H1 (cell line): ENCODE measurements around the gene EHD2. TPM values are rescaled to one million over a fixed set of nuclear protein-coding genes. Genes with fewer than 3 reads are reported as not detected.

Source experiments
- ASH2L ChIP-seq: fragments of 200-600, 300-600 bp; sonication (generic); IDR thresholded peaks from one replicate; pipeline ENCODE4 v1.7.1; 2017; ENCODE audit warnings: low read length
- ATF2 ChIP-seq: IDR thresholded peaks from 2 replicates; pipeline ENCODE4 v1.6.1; 2012; ENCODE audit warnings: low read length, inconsistent platforms
- ATF3 ChIP-seq: IDR thresholded peaks from 2 replicates; pipeline ENCODE4 v1.6.1; 2011; ENCODE audit warnings: low read depth, mild to moderate bottlenecking, low read length; ENCODE audit not compliant: insufficient read depth
- BACH1 ChIP-seq: IDR thresholded peaks from 2 replicates; pipeline ENCODE4 v1.6.1; 2012; ENCODE audit warnings: low read length, improper control_type of control experiment
- CBX5 ChIP-seq: fragments of 300-800, 300-1000 bp; sonication (generic); IDR thresholded peaks from 2 replicates; pipeline ENCODE4 v1.7.1; 2016; ENCODE audit warnings: antibody characterized with exemption, low read length, low read depth
- CEBPB ChIP-seq: IDR thresholded peaks from 2 replicates; pipeline ENCODE4 v1.6.1; 2012; ENCODE audit warnings: low read depth, low read length
- CHD1 ChIP-seq: IDR thresholded peaks from 2 replicates; pipeline ENCODE4 v1.6.1; 2012; ENCODE audit warnings: low read depth, low read length, improper control_type of control experiment
- EGR1 ChIP-seq: IDR thresholded peaks from 2 replicates; pipeline ENCODE4 v1.6.1; 2011; ENCODE audit warnings: low read depth, low read length, borderline replicate concordance
- FOSL1 ChIP-seq: IDR thresholded peaks from 2 replicates; pipeline ENCODE4 v1.6.1; 2011; ENCODE audit warnings: mild to moderate bottlenecking, low read depth, low read length, moderate library complexity; ENCODE audit not compliant: insufficient read depth
- GABPA ChIP-seq: IDR thresholded peaks from 2 replicates; pipeline ENCODE4 v1.6.1; 2011; ENCODE audit warnings: mild to moderate bottlenecking, low read length, moderate library complexity, borderline replicate concordance; ENCODE audit not compliant: insufficient read depth
- JUN ChIP-seq: IDR thresholded peaks from 2 replicates; pipeline ENCODE4 v1.6.1; 2011; ENCODE audit warnings: low read depth, mild to moderate bottlenecking, improper control_type of control experiment, low read length
- JUND ChIP-seq: IDR thresholded peaks from 2 replicates; pipeline ENCODE4 v1.6.1; 2011; ENCODE audit warnings: mild to moderate bottlenecking, improper control_type of control experiment, low read length
- NANOG ChIP-seq: IDR thresholded peaks from 2 replicates; pipeline ENCODE4 v1.6.1; 2011; ENCODE audit warnings: low read length, low read depth, mild to moderate bottlenecking, inconsistent platforms; ENCODE audit not compliant: insufficient read depth, poor library complexity, severe bottlenecking
- RAD21 ChIP-seq, 2 experiments: IDR thresholded peaks in 1 of 2; conservative IDR thresholded peaks in 1 of 2; 2 replicates each; pipeline ENCODE4 v1.6.1; 2011; ENCODE audit warnings: low read depth in 2 of 2, low read length in 2 of 2, improper control_type of control experiment in 1 of 2, inconsistent platforms in 1 of 2, mild to moderate bottlenecking in 1 of 2, moderate library complexity in 1 of 2
- SAP30 ChIP-seq: fragments of 300-600 bp; sonication (generic); IDR thresholded peaks from 2 replicates; pipeline ENCODE4 v1.7.1; 2012; ENCODE audit warnings: low read length, moderate library complexity, mild to moderate bottlenecking, inconsistent platforms; ENCODE audit not compliant: insufficient read depth, insufficient replicate concordance
- SIRT6 ChIP-seq: IDR thresholded peaks from one replicate; pipeline ENCODE4 v1.7.1; 2012; ENCODE audit warnings: low read length, inconsistent platforms
- TAF1 ChIP-seq: IDR thresholded peaks from 2 replicates; pipeline ENCODE4 v1.6.1; 2011; ENCODE audit warnings: mild to moderate bottlenecking, low read depth, low read length
- TAF7 ChIP-seq: optimal IDR thresholded peaks from 2 replicates; pipeline ENCODE3; 2011; ENCODE audit warnings: low read depth, mild to moderate bottlenecking, inconsistent platforms, low read length, moderate library complexity, borderline replicate concordance
- USF2 ChIP-seq: IDR thresholded peaks from 2 replicates; pipeline ENCODE4 v1.6.1; 2011; ENCODE audit warnings: low read length, improper control_type of control experiment
- ZNF274 ChIP-seq: IDR thresholded peaks from 2 replicates; pipeline ENCODE4 v1.7.0; 2012; ENCODE audit warnings: low read length, borderline replicate concordance; ENCODE audit errors: extremely low read depth
- polyA plus RNA-seq, 7 experiments: library from polyadenylated mRNA; depleted of rRNA in 3 of 7; stranded (reverse) in 5 of 7; unstranded in 2 of 7; fragments of >200 nt in 5 of 7; fragments of 200-250 nt in 2 of 7; gene quantifications; 1 replicate in 5 of 7; 2 replicates in 1 of 7; 4 replicates in 1 of 7; pipeline versions ENCODE4 v1.2.1 to v1.2.3, GENCODE V29; 2011 to 2013; ENCODE audit warnings: missing spikeins in 2 of 7, mixed read lengths in 2 of 7
- total RNA-seq: library from RNA; stranded (reverse); fragmentation: NEBNext Ultra II Directional; extraction: Animal tissue kit (Norgen Biotek cat#: 25700); gene quantifications from 2 replicates; pipeline ENCODE4 v1.2.1, GENCODE V29; 2021

Gene EHD2
- total and polyA plus RNA-seq, 2 of the 8 experiments (the other 6 are each of a cell fraction or from before 2014, with no cell fraction given), result 4.5 to 14.3 TPM

- TF ChIP-seq USF2 (no peak), JUND (no peak), GABPA (peak; percentile 86; the same call in 1 of the 2 replicates), SAP30 (peak; percentile 93), FOSL1 (no peak), CBX5 (no peak), ATF2 (no peak; the same call in 1 of the 2 replicates), ZNF274 (no peak), TAF1 (peak; percentile 98), BACH1 (no peak), JUN (no peak), EGR1 (no peak), ASH2L (peak; percentile 71), ATF3 (no peak), TAF7 (peak; percentile 87), RAD21 (IDR thresholded peaks at IDR 0.05 in 1 of 2, conservative IDR thresholded peaks at IDR 0.05 in 1 of 2; ENCODE audit: low read depth in 2 of 2, low read length in 2 of 2) (no peak), CEBPB (no peak), NANOG (no peak), CHD1 (no peak), SIRT6 (no peak)
Observed at GRCh38 chr19:47745010-47745901, 32.0 kb downstream of the EHD2 start, which contains the start of gene NOP53 (continued).
